ENCODE data around the gene RPUSD4.

The RPUSD4 gene

GRCh38 chr11:126185259-126186024 is 26.0 kb downstream of the RPUSD4 start:
- DNase-seq (ENCODE audit: low read depth in 2 of 3, low spot score in 1 of 3), result no peak

- no peak for DNase-seq (ENCODE audit: low read depth in 2 of 3, low spot score in 1 of 3)
Measured at GRCh38 chr11:126182787-126183445, 28.5 kb downstream of the RPUSD4 start.

GRCh38 chr11:126181939-126182730 is 29.3 kb downstream of the RPUSD4 start:
- DNase-seq (ENCODE audit: low read depth in 2 of 3, low spot score in 1 of 3), result no peak

GRCh38 chr11:126176853-126177470 is 34.5 kb downstream of the RPUSD4 start:
- no peak for DNase-seq (ENCODE audit: low read depth in 2 of 3, low spot score in 1 of 3)

GRCh38 chr11:126175393-126175792 is 36.1 kb downstream of the RPUSD4 start:
- DNase-seq (ENCODE audit: low read depth in 2 of 3, low spot score in 1 of 3), result no peak

- DNase-seq (ENCODE audit: low read depth in 2 of 3, low spot score in 1 of 3), result no peak
Measured at GRCh38 chr11:126174816-126175215, 36.6 kb downstream of the RPUSD4 start.

- no peak for DNase-seq (ENCODE audit: low read depth in 2 of 3, low spot score in 1 of 3)
Measured at GRCh38 chr11:126173257-126173656, 38.2 kb downstream of the RPUSD4 start.

GRCh38 chr11:126172596-126173038 is 38.8 kb downstream of the RPUSD4 start:
- DNase-seq (ENCODE audit: low read depth in 2 of 3, low spot score in 1 of 3), result no peak

- no peak for DNase-seq (ENCODE audit: low read depth in 2 of 3, low spot score in 1 of 3)
Measured at GRCh38 chr11:126169291-126169690, 42.2 kb downstream of the RPUSD4 start.

GRCh38 chr11:126167488-126167887 is 44.0 kb downstream of the RPUSD4 start:
- no peak for DNase-seq (ENCODE audit: low read depth in 2 of 3, low spot score in 1 of 3)

- no peak for DNase-seq (ENCODE audit: low read depth in 2 of 3, low spot score in 1 of 3)
Measured at GRCh38 chr11:126166413-126166812, 45.0 kb downstream of the RPUSD4 start.

- no peak for DNase-seq (ENCODE audit: low read depth in 2 of 3, low spot score in 1 of 3)
Measured at GRCh38 chr11:126165757-126166156, 45.7 kb downstream of the RPUSD4 start.

GRCh38 chr11:126165311-126165720 is 46.1 kb downstream of the RPUSD4 start:
- DNase-seq (ENCODE audit: low read depth in 2 of 3, low spot score in 1 of 3), result no peak

- no peak for DNase-seq (ENCODE audit: low read depth in 2 of 3, low spot score in 1 of 3)
Measured at GRCh38 chr11:126164781-126165180, 46.7 kb downstream of the RPUSD4 start.

GRCh38 chr11:126163779-126164178 is 47.7 kb downstream of the RPUSD4 start:
- DNase-seq (ENCODE audit: low read depth in 2 of 3, low spot score in 1 of 3), result no peak

GRCh38 chr11:126163074-126163700 is 48.3 kb downstream of the RPUSD4 start:
- DNase-seq (ENCODE audit: low read depth in 2 of 3, low spot score in 1 of 3), result no peak

GRCh38 chr11:126162306-126163030 is 49.0 kb downstream of the RPUSD4 start:
- DNase-seq (ENCODE audit: low read depth in 2 of 3, low spot score in 1 of 3), result no peak

GRCh38 chr11:126161023-126161391 is 50.4 kb downstream of the RPUSD4 start:
- no peak for DNase-seq (ENCODE audit: low read depth in 2 of 3, low spot score in 1 of 3)

GRCh38 chr11:126160345-126161022 is 51.0 kb downstream of the RPUSD4 start:
- no peak for DNase-seq (ENCODE audit: low read depth in 2 of 3, low spot score in 1 of 3)
